ENCODE measurements around the gene SMYD3. TPM values are rescaled to one million over a fixed set of nuclear protein-coding genes. Genes with fewer than 3 reads are reported as not detected.

Gene SMYD3
- total RNA-seq, 1 donor from 2014 or later, result 34.9 TPM

GRCh38 chr1:246197076-246197475 is 310.0 kb downstream of the SMYD3 start:
- no peak for DNase-seq (ENCODE audit: low spot score in 2 of 2, unreplicated experiment in 2 of 2)
- no peak overlapping the region for H3K27ac Mint-ChIP-seq
- no peak for TF ChIP-seq CTCF (IDR thresholded peaks at IDR 0.05; ENCODE audit: unreplicated experiment)
- no peaks in the 10 kb centered on the region for H3K36me3 Mint-ChIP-seq
- H3K4me3 Mint-ChIP-seq, result no peak overlapping the region
- H3K4me1 Mint-ChIP-seq, result peaks cover 16% of the 10 kb centered on the region
- no peaks in the 10 kb centered on the region for H3K9me3 Mint-ChIP-seq
- H3K27me3 Mint-ChIP-seq (ENCODE audit: low read depth), result no peaks in the 10 kb centered on the region

GRCh38 chr1:246195296-246195695 is 311.8 kb downstream of the SMYD3 start:
- no peak overlapping the region for H3K4me3 Mint-ChIP-seq
- H3K9me3 Mint-ChIP-seq, result peaks cover 3% of the 10 kb centered on the region
- no peak for TF ChIP-seq CTCF (IDR thresholded peaks at IDR 0.05; ENCODE audit: unreplicated experiment)
- peaks cover 1% of the 10 kb centered on the region for H3K36me3 Mint-ChIP-seq
- H3K4me1 Mint-ChIP-seq, result peaks cover 16% of the 10 kb centered on the region
- H3K27me3 Mint-ChIP-seq (ENCODE audit: low read depth), result no peaks in the 10 kb centered on the region
- no peak overlapping the region for H3K27ac Mint-ChIP-seq
- no peak for DNase-seq (ENCODE audit: low spot score in 2 of 2, unreplicated experiment in 2 of 2)

GRCh38 chr1:246193537-246193936 is 313.5 kb downstream of the SMYD3 start:
- H3K36me3 Mint-ChIP-seq, result peaks cover 1% of the 10 kb centered on the region

GRCh38 chr1:246189126-246189525 is 318.0 kb downstream of the SMYD3 start:
- H3K9me3 Mint-ChIP-seq, result peaks cover 3% of the 10 kb centered on the region
- no peak for TF ChIP-seq CTCF (IDR thresholded peaks at IDR 0.05; ENCODE audit: unreplicated experiment)
- H3K27me3 Mint-ChIP-seq (ENCODE audit: low read depth), result no peaks in the 10 kb centered on the region
- no peak overlapping the region for H3K27ac Mint-ChIP-seq
- DNase-seq (ENCODE audit: low spot score in 2 of 2, unreplicated experiment in 2 of 2), result no peak
- peaks cover 1% of the 10 kb centered on the region for H3K36me3 Mint-ChIP-seq
- H3K4me3 Mint-ChIP-seq, result no peak overlapping the region
- no peaks in the 10 kb centered on the region for H3K4me1 Mint-ChIP-seq

More at GRCh38 chr1:246193537-246193936, 313.5 kb downstream of the SMYD3 start:
- DNase-seq (ENCODE audit: low spot score in 2 of 2, unreplicated experiment in 2 of 2), result no peak
- H3K9me3 Mint-ChIP-seq, result peaks cover 3% of the 10 kb centered on the region
- no peaks in the 10 kb centered on the region for H3K27me3 Mint-ChIP-seq (ENCODE audit: low read depth)
- H3K4me3 Mint-ChIP-seq, result no peak overlapping the region
- peaks cover 8% of the 10 kb centered on the region for H3K4me1 Mint-ChIP-seq
- H3K27ac Mint-ChIP-seq, result no peak overlapping the region
- TF ChIP-seq CTCF (IDR thresholded peaks at IDR 0.05; ENCODE audit: unreplicated experiment), result no peak

- Mint-ChIP-seq H3K9me3 (peaks cover 3% of the 10 kb centered on the region), H3K27ac (no peak overlapping the region), H3K4me3 (no peak overlapping the region), H3K36me3 (peaks cover 1% of the 10 kb centered on the region), H3K4me1 (peaks cover 8% of the 10 kb centered on the region), H3K27me3 (ENCODE audit: low read depth) (no peaks in the 10 kb centered on the region)
- DNase-seq (ENCODE audit: low spot score in 2 of 2, unreplicated experiment in 2 of 2), result no peak
- TF ChIP-seq CTCF (IDR thresholded peaks at IDR 0.05; ENCODE audit: unreplicated experiment), result no peak
Observed at GRCh38 chr1:246187834-246188372, 319.2 kb downstream of the SMYD3 start.

GRCh38 chr1:246184503-246184902 is 322.6 kb downstream of the SMYD3 start:
- H3K9me3 Mint-ChIP-seq, result no peaks in the 10 kb centered on the region

More at GRCh38 chr1:246184503-246184902, 322.6 kb downstream of the SMYD3 start:
- peaks cover 16% of the 10 kb centered on the region for H3K4me1 Mint-ChIP-seq
- no peak overlapping the region for H3K27ac Mint-ChIP-seq
- TF ChIP-seq CTCF (IDR thresholded peaks at IDR 0.05; ENCODE audit: unreplicated experiment), result no peak
- H3K36me3 Mint-ChIP-seq, result peaks cover 1% of the 10 kb centered on the region
- H3K4me3 Mint-ChIP-seq, result no peak overlapping the region
- DNase-seq (ENCODE audit: low spot score in 2 of 2, unreplicated experiment in 2 of 2), result no peak
- no peaks in the 10 kb centered on the region for H3K27me3 Mint-ChIP-seq (ENCODE audit: low read depth)

Measured in mesothelial cell of epicardium (in vitro differentiated cells).